ENCODE results near the gene PET117.
"Not testable (repeated sequence)": the region's sequence is repeated elsewhere in the genome, so short reads cannot be mapped to it uniquely, and the experiment has no call there.

Gene PET117, protein sequence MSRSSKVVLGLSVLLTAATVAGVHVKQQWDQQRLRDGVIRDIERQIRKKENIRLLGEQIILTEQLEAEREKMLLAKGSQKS

DNA sequence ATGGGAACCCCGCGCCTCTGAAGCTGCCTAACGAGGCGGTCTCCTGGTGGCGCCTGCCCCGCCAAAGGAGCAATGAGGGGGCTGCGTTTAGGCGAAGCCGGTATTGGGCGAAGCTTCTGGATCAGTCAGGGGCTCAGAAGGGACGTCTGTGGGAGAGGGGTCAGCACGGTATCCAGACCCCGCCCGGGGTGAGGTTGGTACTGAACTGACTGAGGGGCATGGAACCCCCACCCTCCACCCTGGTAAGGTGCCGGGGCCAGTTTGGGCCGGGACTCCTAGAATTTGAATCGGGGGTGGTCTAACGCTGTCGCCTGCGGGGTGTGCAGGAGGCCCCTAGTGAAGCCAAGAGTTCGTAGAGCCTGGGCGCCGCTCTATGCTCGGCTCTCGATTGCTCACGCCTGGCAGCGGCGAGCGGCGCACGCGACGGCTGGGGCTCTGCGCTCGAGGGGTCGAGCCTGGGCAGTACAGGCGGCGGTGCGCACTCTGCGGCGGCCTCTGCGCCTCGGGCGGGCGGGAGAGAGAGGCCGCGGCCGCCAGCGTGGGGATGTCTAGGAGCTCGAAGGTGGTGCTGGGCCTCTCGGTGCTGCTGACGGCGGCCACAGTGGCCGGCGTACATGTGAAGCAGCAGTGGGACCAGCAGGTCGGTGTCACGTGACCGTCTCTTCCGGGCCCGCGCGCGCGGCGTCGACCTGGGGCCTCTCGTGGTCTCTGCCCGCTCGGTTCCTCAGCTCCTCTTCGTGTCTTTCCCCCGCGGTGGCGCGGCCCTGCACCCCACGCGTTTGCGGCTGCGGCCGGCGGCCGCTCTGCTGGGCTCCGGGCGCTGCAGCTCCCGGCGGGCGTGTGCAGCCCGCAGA lies at the start of gene PET117, which contains the start of gene KAT14:
TSS of gene PET117 (plus strand) at position 452 of the 854 bp plus-strand sequence. CDS start at position 545, 93 bp downstream.
TSS of gene KAT14 (plus strand) at position 452 of the 854 bp plus-strand sequence. CDS start 4,798 bp downstream, outside the sequence.
- DNase-seq (ENCODE audit: low spot score) = peak; percentile 89

DNA sequence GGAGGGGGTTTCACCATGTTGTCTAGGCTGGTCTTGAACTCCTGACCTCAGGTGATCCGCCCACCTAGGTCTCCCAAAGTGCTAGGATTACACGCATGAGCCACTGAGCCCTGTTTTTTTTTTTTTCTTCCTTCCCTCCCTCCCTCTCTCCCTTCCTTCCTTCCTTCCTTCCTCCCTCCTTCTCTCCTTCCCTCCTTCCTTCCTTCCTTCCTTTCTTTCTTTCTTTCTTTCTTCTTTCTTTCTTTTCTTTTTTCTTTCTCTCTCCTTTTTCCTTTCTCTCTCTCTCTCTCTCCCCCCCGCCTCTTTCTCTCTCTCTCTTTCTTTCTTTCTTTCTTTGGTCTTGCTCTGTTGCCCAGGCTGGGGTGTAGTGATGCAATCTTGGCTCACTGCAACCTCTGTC lies 49.4 kb upstream of the PET117 start:
- DNase-seq (ENCODE audit: low spot score) = not testable (repeated sequence)

GRCh38 chr20:18088841-18089240 lies 48.8 kb upstream of the PET117 start:
- not testable (repeated sequence) for DNase-seq (ENCODE audit: low spot score)

GRCh38 chr20:18090044-18090443 lies 47.6 kb upstream of the PET117 start:
- no peak for DNase-seq (ENCODE audit: low spot score)

GRCh38 chr20:18090477-18090876 lies 47.2 kb upstream of the PET117 start:
- DNase-seq (ENCODE audit: low spot score) = no peak

- no peak for DNase-seq (ENCODE audit: low spot score)
Observed at GRCh38 chr20:18091623-18092022, 46.0 kb upstream of the PET117 start.

GRCh38 chr20:18092890-18093289 lies 44.8 kb upstream of the PET117 start:
- DNase-seq (ENCODE audit: low spot score) = no peak

GRCh38 chr20:18093388-18093787 lies 44.3 kb upstream of the PET117 start:
- no peak for DNase-seq (ENCODE audit: low spot score)

GRCh38 chr20:18094191-18094590 lies 43.5 kb upstream of the PET117 start:
- DNase-seq (ENCODE audit: low spot score) = no peak

- not testable (repeated sequence) for DNase-seq (ENCODE audit: low spot score)
Observed at GRCh38 chr20:18100569-18100968, 37.1 kb upstream of the PET117 start.

DNA sequence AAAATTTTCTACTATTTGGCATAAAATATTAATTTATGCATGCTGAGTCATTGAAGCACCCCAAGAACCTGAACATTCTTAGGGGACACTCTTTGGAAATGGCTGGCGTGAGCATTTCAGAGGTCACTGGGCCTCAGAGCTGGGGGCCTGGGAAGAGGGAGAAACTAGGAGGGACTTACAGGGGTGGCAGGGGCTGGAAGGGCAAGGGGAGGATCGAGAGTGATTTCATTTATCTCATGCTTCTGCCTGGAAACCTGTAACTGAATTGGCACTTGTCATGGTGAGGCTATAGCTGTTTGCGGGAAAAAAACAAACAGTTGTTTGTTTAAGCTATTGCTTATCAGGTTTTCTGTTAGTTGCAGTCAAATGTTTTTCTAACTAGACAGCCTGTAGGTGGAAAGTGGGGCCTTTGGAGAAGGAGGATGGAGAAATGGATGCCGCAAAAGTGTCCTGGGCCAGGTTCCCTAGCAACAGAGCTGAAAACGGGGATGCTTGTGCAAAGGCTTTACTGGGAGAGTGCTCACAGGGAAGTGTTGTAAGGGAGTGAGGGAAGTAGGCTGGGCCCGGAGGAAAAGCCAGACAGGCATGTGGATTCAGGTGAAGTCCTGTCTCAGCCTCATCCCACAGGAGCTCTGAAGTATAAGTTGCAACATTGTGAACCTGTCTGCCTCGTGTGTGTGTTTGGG lies 36.4 kb upstream of the PET117 start:
- DNase-seq (ENCODE audit: low spot score) = no peak

DNA sequence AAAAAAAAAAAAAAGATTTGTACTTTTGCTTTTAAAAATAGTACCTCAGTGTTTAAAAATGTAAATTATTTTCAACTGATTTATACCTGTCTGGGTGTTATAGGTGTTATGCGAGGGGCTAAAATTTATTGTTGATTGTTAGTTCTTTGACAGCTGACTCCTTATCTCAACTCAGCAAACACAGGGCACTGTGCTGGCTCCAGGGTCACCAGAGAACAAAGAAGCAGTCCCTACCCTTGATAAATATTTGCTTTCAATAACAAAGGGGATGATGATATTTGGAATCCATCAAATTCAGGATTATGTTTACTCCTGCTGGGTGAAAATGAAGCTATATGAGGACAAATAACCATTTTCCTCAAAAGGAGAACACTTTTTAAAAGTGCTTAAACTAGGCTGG lies 34.2 kb upstream of the PET117 start:
- DNase-seq (ENCODE audit: low spot score) = no peak

- no peak for DNase-seq (ENCODE audit: low spot score)
Observed at GRCh38 chr20:18108326-18108725, 29.3 kb upstream of the PET117 start.

DNA sequence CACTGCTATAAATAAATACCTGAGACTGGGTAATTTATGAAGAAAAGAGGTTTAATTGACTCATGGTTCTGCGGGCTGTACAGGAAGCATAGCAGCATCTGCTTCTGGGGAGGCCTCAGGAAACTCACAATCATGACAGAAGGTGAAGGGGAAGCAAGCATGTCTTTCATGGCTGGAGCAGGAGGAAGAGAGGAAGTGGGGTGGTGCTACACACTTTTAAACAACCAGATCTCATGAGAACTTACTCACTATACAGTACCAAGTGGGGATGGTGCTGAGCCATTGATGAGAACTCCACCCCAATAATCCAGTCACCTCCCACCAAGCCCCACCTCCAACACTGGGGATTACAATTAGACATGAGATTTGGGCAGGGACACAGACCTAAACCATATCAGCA lies 9.1 kb upstream of the PET117 start:
- not testable (repeated sequence) for DNase-seq (ENCODE audit: low spot score)

GRCh38 chr20:18132663-18133062 lies 5.0 kb upstream of the PET117 start:
- no peak for DNase-seq (ENCODE audit: low spot score)

- DNase-seq (ENCODE audit: low spot score) = no peak
Observed at GRCh38 chr20:18133962-18134361, 3.7 kb upstream of the PET117 start.

DNA sequence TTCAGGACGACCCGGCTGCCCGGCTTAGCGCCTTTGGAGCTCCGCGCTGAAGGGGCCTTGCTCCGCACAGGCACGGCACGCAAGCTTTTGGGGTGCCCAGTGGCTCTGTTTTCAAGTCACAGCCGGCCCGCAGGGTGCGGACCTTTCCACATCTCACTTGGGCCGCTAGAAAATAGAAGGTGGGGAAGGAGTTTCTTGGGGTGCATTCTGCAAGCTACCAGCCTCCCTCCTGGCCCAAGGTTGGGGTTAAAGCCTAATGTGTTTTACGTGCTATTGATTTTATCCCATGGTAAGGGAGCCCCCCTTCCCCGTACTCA lies 561 bp downstream of the PET117 start:
- DNase-seq (ENCODE audit: low spot score) = no peak

- DNase-seq (ENCODE audit: low spot score) = no peak
Observed at GRCh38 chr20:18138639-18139583, 1.2 kb downstream of the PET117 start.

GRCh38 chr20:18139832-18140231 lies 2.2 kb downstream of the PET117 start:
- no peak for DNase-seq (ENCODE audit: low spot score)

DNA sequence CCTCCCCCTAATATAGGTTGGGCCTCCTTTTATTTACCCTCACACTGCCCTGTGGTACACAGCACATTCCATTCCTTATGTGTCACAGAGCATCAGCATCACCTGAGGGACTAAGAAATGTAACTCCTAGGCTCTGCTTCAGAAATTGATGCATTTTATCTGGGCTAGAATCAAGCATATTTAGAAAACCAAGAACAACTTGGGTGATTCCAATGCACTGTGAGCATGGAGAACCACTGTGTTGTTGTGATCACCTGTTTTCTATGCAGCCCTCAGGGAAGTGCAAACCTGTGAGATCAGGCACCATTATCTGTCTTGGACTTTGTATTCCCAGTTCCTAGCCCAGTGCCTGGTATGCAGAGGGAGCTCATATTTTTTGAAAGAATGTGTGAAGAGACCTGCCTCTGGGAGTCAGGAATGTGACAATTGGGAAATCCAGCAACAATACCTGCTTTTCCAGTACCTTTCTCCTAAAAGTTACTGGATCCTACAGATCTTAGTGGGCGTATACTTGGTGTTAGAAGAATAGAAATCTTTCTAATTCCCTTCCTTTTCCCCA lies 7.0 kb downstream of the PET117 start:
- DNase-seq (ENCODE audit: low spot score) = no peak

GRCh38 chr20:18154342-18154741 lies 16.7 kb downstream of the PET117 start:
- DNase-seq (ENCODE audit: low spot score) = no peak

- DNase-seq (ENCODE audit: low spot score) = no peak
Observed at GRCh38 chr20:18156045-18156444, 18.4 kb downstream of the PET117 start.

Measured in hematopoietic multipotent progenitor cell treated with erythropoietin and hydrocortisone succinate and interleukin-3 and kit ligand, for 17 days (in vitro differentiated cells).